Dermis microvascular lymphatic vessel endothelial cell (primary cell): Measurements from ENCODE around the gene ZC3H18. TPM values are rescaled to one million over a fixed set of nuclear protein-coding genes. Genes with fewer than 3 reads are reported as not detected.

Experiments used
- DNase-seq, 2 donors: peaks; one replicate each; pipeline versions ENCODE4 v3.0.0 to v3.0.0-alpha.2; 2010; ENCODE audit warnings: low read depth in 2 of 2
- total RNA-seq: library from RNA; depleted of rRNA; stranded (reverse); fragments of >200 nt; gene quantifications from 2 replicates; pipeline ENCODE4 v1.2.1, GENCODE V29; 2014

The ZC3H18 gene
- total RNA-seq, 1 donor from 2014 or later, result 7.4 TPM

DNA sequence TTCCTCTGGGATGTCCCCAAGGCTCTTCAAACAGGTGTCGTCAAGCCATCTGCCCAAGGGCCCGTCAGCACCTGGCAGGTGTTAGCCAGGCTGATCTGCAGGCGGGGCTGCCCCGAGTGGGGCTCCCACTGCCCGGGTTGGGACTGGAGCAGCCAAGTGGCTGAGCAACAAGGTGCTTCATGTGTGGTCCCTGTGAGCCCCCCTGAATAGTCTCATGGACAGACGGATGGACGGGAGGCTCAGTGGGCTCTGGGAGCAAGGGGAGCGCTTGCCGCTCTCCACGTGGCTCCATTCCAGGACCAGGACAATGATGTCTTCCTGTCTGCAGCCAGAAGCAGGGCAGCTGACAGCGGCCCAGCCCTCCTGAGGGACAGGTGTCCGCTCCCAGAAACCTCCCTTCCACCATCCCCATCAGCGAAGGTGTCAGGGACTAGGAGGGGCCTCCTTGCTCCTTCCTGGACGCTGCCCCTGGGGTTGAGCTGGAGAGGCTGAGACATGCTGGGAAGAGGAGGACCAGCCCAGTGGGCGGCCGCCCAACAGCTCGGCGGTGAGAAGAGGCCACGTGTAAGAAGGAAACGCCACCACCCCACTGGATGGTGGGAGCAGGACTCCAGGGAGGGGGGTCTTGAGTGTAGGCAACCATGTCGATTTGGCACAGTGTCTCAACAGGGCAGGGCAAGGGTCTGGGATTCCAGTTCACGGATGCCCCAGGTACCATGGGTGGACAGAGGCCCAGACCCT is 106.5 kb downstream of the ZC3H18 start:
- DNase-seq, result no peak

DNA sequence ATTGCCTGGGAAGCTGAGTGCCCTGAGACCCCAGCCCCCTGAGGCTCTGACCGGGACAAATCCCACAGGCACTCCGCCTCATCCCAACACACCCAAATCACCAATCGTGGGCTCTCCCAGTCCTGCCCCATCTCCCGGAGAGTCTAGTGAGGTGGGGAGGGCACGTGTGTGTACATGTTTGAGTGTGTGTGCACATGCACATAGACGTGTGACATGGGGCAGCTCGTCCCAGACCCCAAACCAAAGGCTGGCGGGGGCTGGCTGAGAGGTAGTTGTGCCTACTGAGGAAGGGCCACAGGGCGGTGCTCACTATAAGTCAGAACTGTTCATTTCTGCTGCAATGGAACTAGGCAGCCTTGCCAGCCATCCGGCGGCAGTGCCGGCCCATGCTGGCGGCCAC is 107.5 kb downstream of the ZC3H18 start:
- no peak for DNase-seq

GRCh38 chr16:88678224-88678979 is 108.2 kb downstream of the ZC3H18 start:
- no peak for DNase-seq

GRCh38 chr16:88680554-88681083 is 110.4 kb downstream of the ZC3H18 start:
- no peak for DNase-seq

DNA sequence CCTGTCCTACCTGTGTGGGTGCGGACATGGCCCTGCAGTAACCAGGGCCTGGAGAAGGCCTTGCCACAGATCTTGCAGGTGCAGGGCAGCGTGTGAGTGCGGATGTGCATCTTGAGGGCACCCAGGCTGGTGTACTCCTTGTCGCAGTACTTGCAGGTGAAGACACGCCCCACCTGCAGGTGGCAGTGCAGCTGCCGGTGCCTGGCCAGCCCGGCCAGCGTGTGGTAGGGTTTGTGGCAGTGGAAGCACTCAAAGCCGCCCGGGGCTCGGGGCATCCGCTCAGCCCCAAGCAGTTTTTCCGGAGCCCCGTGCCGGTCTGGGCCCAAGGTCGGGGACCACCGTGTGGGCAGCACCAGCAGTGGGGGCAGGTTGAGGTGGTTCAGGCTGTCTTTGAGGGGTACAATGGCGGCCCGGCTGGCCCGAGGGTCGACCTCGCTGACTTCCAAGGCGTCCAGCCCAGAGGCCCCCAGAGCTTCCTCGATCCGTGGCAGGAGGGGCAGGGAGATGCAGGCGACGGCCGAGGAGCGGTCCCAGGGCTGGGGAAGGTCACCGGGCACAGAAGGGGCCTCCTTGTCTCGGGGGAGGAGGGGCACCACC is 111.0 kb downstream of the ZC3H18 start:
- peak in 1 of 2 donors; percentile 36 for DNase-seq

Other genes starting within 250 kb of the ZC3H18 start
- 0.39 and 1.1 TPM in 2 replicates for gene ZNF469, start 187.4 kb upstream of the ZC3H18 start, total RNA-seq
- gene ZFPM1, start 117.1 kb upstream of the ZC3H18 start, total RNA-seq, result 0.64 and 1.6 TPM in 2 replicates
- gene IL17C, start 68.2 kb downstream of the ZC3H18 start, total RNA-seq, result not detected in 2 replicates
- gene CYBA, start 80.7 kb downstream of the ZC3H18 start, total RNA-seq, result 336 and 456 TPM in 2 replicates
- gene MVD, start 92.7 kb downstream of the ZC3H18 start, total RNA-seq, result 47.5 and 59.7 TPM in 2 replicates
- gene SNAI3, start 116.1 kb downstream of the ZC3H18 start, total RNA-seq, result 0.13 and 0.25 TPM in 2 replicates
- gene RNF166, start 136.0 kb downstream of the ZC3H18 start, total RNA-seq, result 9.1 and 13.0 TPM in 2 replicates
- gene CTU2, start 136.1 kb downstream of the ZC3H18 start, total RNA-seq, result 10.8 and 12.8 TPM in 2 replicates
- gene PIEZO1, start 214.8 kb downstream of the ZC3H18 start, total RNA-seq, result 238 and 422 TPM in 2 replicates
- 4.3 and 5.1 TPM in 2 replicates for gene CDT1, start 233.4 kb downstream of the ZC3H18 start, total RNA-seq
- gene APRT, start 241.5 kb downstream of the ZC3H18 start, total RNA-seq, result 105 and 128 TPM in 2 replicates